D721Med (cell line): ENCODE measurements around the gene LAMP1.
"Not testable (repeated sequence)": the region's sequence is repeated elsewhere in the genome, so short reads cannot be mapped to it uniquely, and the experiment has no call there.

Source experiments
- DNase-seq: peaks from one replicate; pipeline ENCODE4 v3.0.0; 2011; ENCODE audit warnings: low spot score; ENCODE audit not compliant: insufficient read length
- FAIRE-seq: peaks from 2 replicates; lab custom pipeline; 2011; peaks lifted over from hg19 to GRCh38; lab: Jason Lieb, UNC
- CTCF ChIP-seq: IDR thresholded peaks from 2 replicates; pipeline ENCODE4 v1.5.1; 2012; ENCODE audit warnings: mild to moderate bottlenecking, control low read depth; ENCODE audit not compliant: insufficient read depth; ENCODE audit errors: missing control alignments

The LAMP1 gene

GRCh38 chr13:113364901-113365582 lies 68.0 kb downstream of the LAMP1 start:
- DNase-seq (no peak), FAIRE-seq (no peak)
- no peak for TF ChIP-seq CTCF

GRCh38 chr13:113365583-113365970 lies 68.5 kb downstream of the LAMP1 start:
- TF ChIP-seq CTCF = no peak
- DNase-seq (no peak), FAIRE-seq (no peak)

DNA sequence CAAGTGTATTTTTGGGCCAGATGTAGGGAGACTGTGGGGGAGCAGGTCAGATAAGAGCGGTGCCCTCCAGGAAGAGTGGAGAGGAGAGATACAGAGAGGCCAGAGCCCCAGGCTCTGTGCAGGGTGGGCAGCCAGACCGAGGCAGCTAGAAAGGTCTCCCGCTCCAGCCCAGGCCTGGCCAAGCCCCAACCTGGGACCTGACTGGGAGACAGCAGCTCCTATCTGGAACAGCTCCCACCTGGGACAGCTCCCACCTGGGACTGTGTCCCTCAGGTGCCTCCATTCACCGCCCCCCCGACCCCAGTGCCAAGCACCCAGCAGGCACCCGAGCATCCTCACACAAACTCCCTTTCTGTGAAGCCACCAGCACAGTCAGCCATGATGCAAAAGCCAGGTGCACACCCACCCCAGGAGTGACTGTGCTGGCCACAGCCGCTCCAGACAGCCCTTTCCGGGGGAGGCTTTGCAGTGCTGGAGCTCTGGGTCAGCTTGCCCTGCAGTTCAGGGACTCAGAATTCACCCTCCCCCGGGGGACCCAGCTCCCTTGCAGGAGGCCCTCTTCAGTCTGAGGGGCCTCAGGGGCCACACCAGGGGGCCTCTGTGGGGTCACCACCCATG lies 69.0 kb downstream of the LAMP1 start:
- no peak for FAIRE-seq
- TF ChIP-seq CTCF = no peak
- no peak for DNase-seq

DNA sequence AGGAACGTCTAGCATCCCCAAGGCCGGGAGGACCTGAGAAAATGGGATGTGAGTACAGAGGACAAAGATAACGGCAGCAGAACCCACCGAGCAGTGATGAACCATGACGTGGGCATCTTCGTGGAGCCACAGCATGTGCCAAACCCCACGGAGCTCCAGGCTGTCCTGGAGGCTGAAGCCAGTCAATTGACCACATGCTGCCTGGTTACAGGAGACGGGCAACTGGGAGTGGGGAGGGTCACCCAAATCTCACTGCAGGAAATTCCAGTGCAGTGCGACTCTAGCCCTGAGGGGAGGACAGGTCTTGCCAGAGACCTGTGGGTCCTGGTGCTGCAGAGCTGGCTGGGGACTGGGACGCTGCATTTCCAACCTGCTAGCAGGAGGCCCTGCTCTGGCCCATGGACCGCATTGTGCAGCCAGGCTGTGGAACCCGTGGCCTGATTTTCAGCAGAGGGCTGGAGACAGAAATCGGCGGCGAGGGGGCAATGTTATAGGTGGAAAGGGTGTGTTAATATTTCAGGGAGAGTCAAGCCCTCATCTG lies 70.1 kb downstream of the LAMP1 start:
- DNase-seq (no peak), FAIRE-seq (no peak)
- no peak for TF ChIP-seq CTCF

DNA sequence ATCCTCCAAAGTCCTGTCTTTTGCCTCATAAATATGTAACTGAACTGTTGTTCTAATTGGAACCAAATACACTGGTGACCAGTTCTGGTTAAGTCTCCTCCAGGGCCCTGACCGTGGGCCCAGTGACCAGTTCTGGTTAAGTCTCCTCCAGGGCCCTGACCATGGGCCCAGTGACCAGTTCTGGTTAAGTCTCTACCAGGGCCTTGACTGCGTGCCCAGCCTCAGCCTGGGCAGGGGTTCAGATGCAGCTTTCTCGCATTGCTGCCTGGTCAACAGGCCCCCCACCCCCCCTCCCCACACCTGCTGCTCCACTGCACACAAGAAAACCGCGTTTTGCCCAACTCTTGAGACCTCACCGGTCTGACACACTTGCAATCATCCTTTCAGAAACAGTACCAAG lies 70.7 kb downstream of the LAMP1 start:
- TF ChIP-seq CTCF = no peak
- FAIRE-seq = no peak
- no peak for DNase-seq

GRCh38 chr13:113368353-113368752 lies 71.3 kb downstream of the LAMP1 start:
- FAIRE-seq = not testable (repeated sequence)

GRCh38 chr13:113369189-113369588 lies 72.2 kb downstream of the LAMP1 start:
- DNase-seq = no peak
- no peak for FAIRE-seq
- no peak for TF ChIP-seq CTCF

More at GRCh38 chr13:113368353-113368752, 71.3 kb downstream of the LAMP1 start:
- DNase-seq = not testable (repeated sequence)
